GM23338 (cell line): ENCODE measurements around the gene ATAD1. TPM values are rescaled to one million over a fixed set of nuclear protein-coding genes. Genes with fewer than 3 reads are reported as not detected.
A peak's percentile ranks its signal among the peaks of the same experiment; 100 is the strongest.

Experiments
- ATAC-seq: fragments of 200-7000 bp; cut with Tn5 transposase; 3 replicates; pipeline ENCODE4 v1.9.1; 2020
- DNase-seq: peaks from one replicate; pipeline ENCODE4 v3.0.0-alpha.2; 2015; ENCODE audit warnings: low spot score
- H2AFZ ChIP-seq: fragments of 200-600 bp; sonication (generic); 2 replicates; pipeline ENCODE4 v1.8.0; 2016; ENCODE audit warnings: antibody characterized with exemption, mild to moderate bottlenecking, moderate library complexity
- H3F3A ChIP-seq: fragments of 200-600 bp; sonication (generic); replicated peaks from 2 replicates; pipeline ENCODE4 v1.8.0; 2017; ENCODE audit warnings: antibody characterized with exemption, mixed run types, low read depth
- H3K27ac ChIP-seq: fragments of 200-600 bp; sonication (generic); 2 replicates; pipeline ENCODE4 v1.6.1; 2016; ENCODE audit warnings: low read depth
- H3K27me3 ChIP-seq: fragments of 200-600 bp; sonication (generic); 2 replicates; pipeline ENCODE4 v1.8.0; 2016; ENCODE audit warnings: mild to moderate bottlenecking, mixed run types, moderate library complexity; ENCODE audit not compliant: insufficient read depth
- H3K36me3 ChIP-seq: fragments of 200-600 bp; sonication (generic); 2 replicates; pipeline ENCODE4 v1.8.0; 2016; ENCODE audit warnings: mild to moderate bottlenecking; ENCODE audit not compliant: insufficient read depth
- H3K4me1 ChIP-seq: fragments of 200-600 bp; sonication (generic); 2 replicates; pipeline ENCODE4 v1.8.0; 2016; ENCODE audit warnings: mild to moderate bottlenecking, moderate library complexity; ENCODE audit not compliant: insufficient read depth
- H3K4me2 ChIP-seq: fragments of 200-600 bp; sonication (generic); 2 replicates; pipeline ENCODE4 v1.7.1; 2017; ENCODE audit warnings: mixed run types
- H3K4me3 ChIP-seq: fragments of 200-600 bp; sonication (generic); 2 replicates; pipeline ENCODE4 v1.6.1; 2016; ENCODE audit warnings: mixed run types
- H3K79me2 ChIP-seq: fragments of 200-600 bp; sonication (generic); replicated peaks from 2 replicates; pipeline ENCODE4 v1.8.0; 2017; ENCODE audit warnings: mild to moderate bottlenecking; ENCODE audit not compliant: insufficient read depth
- H3K9me2 ChIP-seq: fragments of 200-600 bp; sonication (generic); 2 replicates; pipeline ENCODE4 v1.8.0; 2017; ENCODE audit not compliant: insufficient read depth
- H4K20me1 ChIP-seq: fragments of 200-600 bp; sonication (generic); replicated peaks from 2 replicates; pipeline ENCODE4 v1.8.0; 2017; ENCODE audit warnings: mild to moderate bottlenecking; ENCODE audit not compliant: insufficient read depth
- H3K27ac Mint-ChIP-seq: 2 replicates; pipeline ENCODE4 v1.8.0; 2020; ENCODE audit warnings: inconsistent platforms, mild to moderate bottlenecking, moderate library complexity, mixed read lengths
- H3K27me3 Mint-ChIP-seq: 3 replicates; pipeline ENCODE4 v1.8.0; 2022; ENCODE audit warnings: low read depth, mild to moderate bottlenecking, moderate library complexity, mixed read lengths, inconsistent platforms; ENCODE audit not compliant: insufficient read depth, poor library complexity
- H3K36me3 Mint-ChIP-seq: 3 replicates; pipeline ENCODE4 v1.8.0; 2021; ENCODE audit warnings: low read depth, mild to moderate bottlenecking, inconsistent platforms, moderate library complexity, mixed read lengths
- H3K4me1 Mint-ChIP-seq: 3 replicates; pipeline ENCODE4 v1.8.0; 2020; ENCODE audit warnings: mild to moderate bottlenecking, inconsistent platforms, mixed read lengths
- H3K4me3 Mint-ChIP-seq: 3 replicates; pipeline ENCODE4 v1.8.0; 2021; ENCODE audit warnings: moderate library complexity, mild to moderate bottlenecking, inconsistent platforms, mixed read lengths
- H3K9me3 Mint-ChIP-seq: 3 replicates; pipeline ENCODE4 v1.8.0; 2020; ENCODE audit warnings: moderate library complexity, mild to moderate bottlenecking, inconsistent platforms, mixed read lengths
- CREB1 ChIP-seq: fragments of 250-450 bp; sonication (Bioruptor Pico); IDR thresholded peaks from 2 replicates; pipeline ENCODE4 v1.5.0; 2020; ENCODE audit warnings: low read depth, mild to moderate bottlenecking, moderate library complexity
- EZH2 ChIP-seq: fragments of 200-600 bp; sonication (generic); IDR thresholded peaks from one replicate; pipeline ENCODE4 v1.8.0; 2017; ENCODE audit warnings: antibody characterized with exemption, mild to moderate bottlenecking, low read depth; ENCODE audit not compliant: unreplicated experiment
- EZH2phosphoT487 ChIP-seq: fragments of 200-600 bp; sonication (generic); IDR thresholded peaks from one replicate; pipeline ENCODE4 v1.8.1; 2018; ENCODE audit warnings: antibody characterized with exemption; ENCODE audit not compliant: unreplicated experiment
- JUNB ChIP-seq: IDR thresholded peaks from one replicate; pipeline ENCODE4 v1.6.1; 2016; ENCODE audit warnings: antibody characterized with exemption; ENCODE audit not compliant: unreplicated experiment
- NANOG ChIP-seq: IDR thresholded peaks from 2 replicates; pipeline ENCODE4 v1.6.1; 2016; ENCODE audit warnings: antibody characterized with exemption, borderline replicate concordance
- POLR2AphosphoS5 ChIP-seq: IDR thresholded peaks from 2 replicates; pipeline ENCODE4 v1.6.1; 2016; ENCODE audit warnings: antibody characterized with exemption, low read depth
- STAT1 ChIP-seq: IDR thresholded peaks from one replicate; pipeline ENCODE4 v1.6.1; 2016; ENCODE audit warnings: antibody characterized with exemption; ENCODE audit not compliant: unreplicated experiment
- ZNF114 ChIP-seq: fragments of 250-450 bp; sonication (Bioruptor Pico); IDR thresholded peaks from 2 replicates; pipeline ENCODE4 v1.5.0; 2020; ENCODE audit warnings: mild to moderate bottlenecking, moderate library complexity
- ZNF331 ChIP-seq: fragments of 250-450 bp; sonication (Bioruptor Pico); IDR thresholded peaks from 2 replicates; pipeline ENCODE4 v1.5.0; 2020; ENCODE audit warnings: low read depth, mild to moderate bottlenecking, moderate library complexity
- polyA plus RNA-seq: library from polyadenylated mRNA; unstranded; fragments of >200 nt; fragmentation: Nextera tagmentation; extraction: Ambion mirVana; gene quantifications from 2 replicates; pipeline ENCODE4 v1.2.1, GENCODE V29; 2016
- total RNA-seq: library from RNA; depleted of rRNA; stranded (reverse); fragments of >200 nt; shearing (Covaris generic); gene quantifications from 2 replicates; pipeline ENCODE4 v1.2.3, GENCODE V29; 2014
- TF ChIP-seq, protein P1 (sequence below): IDR thresholded peaks from 2 replicates; pipeline ENCODE4 v1.6.1; 2016; ENCODE audit warnings: antibody characterized with exemption
- TF ChIP-seq, protein P2 (sequence below): IDR thresholded peaks from one replicate; pipeline ENCODE4 v1.6.1; 2018; ENCODE audit warnings: antibody characterized with exemption; ENCODE audit not compliant: unreplicated experiment
- TF ChIP-seq, protein P3 (sequence below), 2 experiments: fragments of 200-600 bp in 1 of 2; sonication (generic) in 1 of 2; conservative IDR thresholded peaks; 2 replicates each; pipeline versions ENCODE4 v1.5.1 to v1.6.1; 2016 to 2017; ENCODE audit warnings: antibody characterized with exemption in 2 of 2, low read depth in 2 of 2, mild to moderate bottlenecking in 2 of 2, moderate library complexity in 1 of 2
- TF ChIP-seq, protein P4 (sequence below): fragments of 250-450 bp; sonication (Bioruptor Pico); IDR thresholded peaks from 2 replicates; pipeline ENCODE4 v1.5.0; 2020; ENCODE audit warnings: mild to moderate bottlenecking, moderate library complexity

The ATAD1 gene
- total and polyA plus RNA-seq, 2 experiments from 2014 or later, result 30.3 to 49.6 TPM

DNA sequence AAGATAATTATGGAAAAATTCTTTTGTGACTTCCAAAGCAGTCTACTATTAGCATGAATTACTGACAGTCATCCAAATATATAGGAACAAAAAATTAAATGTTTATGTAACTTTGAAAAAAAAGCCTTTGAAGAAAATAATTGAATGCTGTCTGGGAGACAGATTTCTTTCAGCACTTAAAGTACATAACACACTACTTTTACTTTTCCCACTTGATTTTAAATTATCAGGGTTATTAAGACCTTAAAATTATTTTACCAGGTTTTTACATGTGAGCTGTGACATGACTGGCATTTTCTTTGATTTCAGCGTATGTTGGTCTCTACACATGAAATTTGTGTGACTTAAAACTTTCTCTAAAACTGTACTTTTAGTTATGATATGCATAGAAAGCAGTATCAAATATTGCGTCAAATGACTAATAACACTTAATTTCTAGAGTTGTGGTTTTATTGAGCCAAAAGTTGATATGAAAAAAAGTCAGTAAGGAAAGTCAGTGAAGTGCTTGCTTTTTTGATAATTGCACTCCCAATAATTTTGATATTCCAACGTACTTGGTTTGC, 48.5 kb upstream of the ATAD1 start:
- H3K9me2 ChIP-seq, result no peaks in the 10 kb centered on the region
- H3K4me3 Mint-ChIP-seq, result peak overlapping the region; percentile 95
- peaks cover 10% of the 10 kb centered on the region for H3K27me3 Mint-ChIP-seq
- H3K27ac Mint-ChIP-seq, result no peak overlapping the region
- H3K36me3 Mint-ChIP-seq, result peaks cover 16% of the 10 kb centered on the region; the same call in 2 of the 3 replicates
- no peaks in the 10 kb centered on the region for H3K36me3 ChIP-seq
- H3K4me1 ChIP-seq, result peaks cover 23% of the 10 kb centered on the region; the same call in 1 of the 2 replicates
- TF ChIP-seq EZH2phosphoT487, result no peak
- TF ChIP-seq, protein P1, sequence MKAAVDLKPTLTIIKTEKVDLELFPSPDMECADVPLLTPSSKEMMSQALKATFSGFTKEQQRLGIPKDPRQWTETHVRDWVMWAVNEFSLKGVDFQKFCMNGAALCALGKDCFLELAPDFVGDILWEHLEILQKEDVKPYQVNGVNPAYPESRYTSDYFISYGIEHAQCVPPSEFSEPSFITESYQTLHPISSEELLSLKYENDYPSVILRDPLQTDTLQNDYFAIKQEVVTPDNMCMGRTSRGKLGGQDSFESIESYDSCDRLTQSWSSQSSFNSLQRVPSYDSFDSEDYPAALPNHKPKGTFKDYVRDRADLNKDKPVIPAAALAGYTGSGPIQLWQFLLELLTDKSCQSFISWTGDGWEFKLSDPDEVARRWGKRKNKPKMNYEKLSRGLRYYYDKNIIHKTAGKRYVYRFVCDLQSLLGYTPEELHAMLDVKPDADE, result no peak
- no peak for TF ChIP-seq JUNB
- TF ChIP-seq POLR2AphosphoS5, result no peak
- TF ChIP-seq, protein P2, sequence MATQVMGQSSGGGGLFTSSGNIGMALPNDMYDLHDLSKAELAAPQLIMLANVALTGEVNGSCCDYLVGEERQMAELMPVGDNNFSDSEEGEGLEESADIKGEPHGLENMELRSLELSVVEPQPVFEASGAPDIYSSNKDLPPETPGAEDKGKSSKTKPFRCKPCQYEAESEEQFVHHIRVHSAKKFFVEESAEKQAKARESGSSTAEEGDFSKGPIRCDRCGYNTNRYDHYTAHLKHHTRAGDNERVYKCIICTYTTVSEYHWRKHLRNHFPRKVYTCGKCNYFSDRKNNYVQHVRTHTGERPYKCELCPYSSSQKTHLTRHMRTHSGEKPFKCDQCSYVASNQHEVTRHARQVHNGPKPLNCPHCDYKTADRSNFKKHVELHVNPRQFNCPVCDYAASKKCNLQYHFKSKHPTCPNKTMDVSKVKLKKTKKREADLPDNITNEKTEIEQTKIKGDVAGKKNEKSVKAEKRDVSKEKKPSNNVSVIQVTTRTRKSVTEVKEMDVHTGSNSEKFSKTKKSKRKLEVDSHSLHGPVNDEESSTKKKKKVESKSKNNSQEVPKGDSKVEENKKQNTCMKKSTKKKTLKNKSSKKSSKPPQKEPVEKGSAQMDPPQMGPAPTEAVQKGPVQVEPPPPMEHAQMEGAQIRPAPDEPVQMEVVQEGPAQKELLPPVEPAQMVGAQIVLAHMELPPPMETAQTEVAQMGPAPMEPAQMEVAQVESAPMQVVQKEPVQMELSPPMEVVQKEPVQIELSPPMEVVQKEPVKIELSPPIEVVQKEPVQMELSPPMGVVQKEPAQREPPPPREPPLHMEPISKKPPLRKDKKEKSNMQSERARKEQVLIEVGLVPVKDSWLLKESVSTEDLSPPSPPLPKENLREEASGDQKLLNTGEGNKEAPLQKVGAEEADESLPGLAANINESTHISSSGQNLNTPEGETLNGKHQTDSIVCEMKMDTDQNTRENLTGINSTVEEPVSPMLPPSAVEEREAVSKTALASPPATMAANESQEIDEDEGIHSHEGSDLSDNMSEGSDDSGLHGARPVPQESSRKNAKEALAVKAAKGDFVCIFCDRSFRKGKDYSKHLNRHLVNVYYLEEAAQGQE, result no peak
- no peak for TF ChIP-seq CREB1 (CRISPR knock-in tag)
- TF ChIP-seq EZH2, result no peak
- TF ChIP-seq STAT1, result no peak
- TF ChIP-seq ZNF114, result no peak
- TF ChIP-seq, protein P3, sequence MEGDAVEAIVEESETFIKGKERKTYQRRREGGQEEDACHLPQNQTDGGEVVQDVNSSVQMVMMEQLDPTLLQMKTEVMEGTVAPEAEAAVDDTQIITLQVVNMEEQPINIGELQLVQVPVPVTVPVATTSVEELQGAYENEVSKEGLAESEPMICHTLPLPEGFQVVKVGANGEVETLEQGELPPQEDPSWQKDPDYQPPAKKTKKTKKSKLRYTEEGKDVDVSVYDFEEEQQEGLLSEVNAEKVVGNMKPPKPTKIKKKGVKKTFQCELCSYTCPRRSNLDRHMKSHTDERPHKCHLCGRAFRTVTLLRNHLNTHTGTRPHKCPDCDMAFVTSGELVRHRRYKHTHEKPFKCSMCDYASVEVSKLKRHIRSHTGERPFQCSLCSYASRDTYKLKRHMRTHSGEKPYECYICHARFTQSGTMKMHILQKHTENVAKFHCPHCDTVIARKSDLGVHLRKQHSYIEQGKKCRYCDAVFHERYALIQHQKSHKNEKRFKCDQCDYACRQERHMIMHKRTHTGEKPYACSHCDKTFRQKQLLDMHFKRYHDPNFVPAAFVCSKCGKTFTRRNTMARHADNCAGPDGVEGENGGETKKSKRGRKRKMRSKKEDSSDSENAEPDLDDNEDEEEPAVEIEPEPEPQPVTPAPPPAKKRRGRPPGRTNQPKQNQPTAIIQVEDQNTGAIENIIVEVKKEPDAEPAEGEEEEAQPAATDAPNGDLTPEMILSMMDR (conservative IDR thresholded peaks at IDR 0.05; ENCODE audit: low read depth in 2 of 2), result no peak
- TF ChIP-seq, protein P4, sequence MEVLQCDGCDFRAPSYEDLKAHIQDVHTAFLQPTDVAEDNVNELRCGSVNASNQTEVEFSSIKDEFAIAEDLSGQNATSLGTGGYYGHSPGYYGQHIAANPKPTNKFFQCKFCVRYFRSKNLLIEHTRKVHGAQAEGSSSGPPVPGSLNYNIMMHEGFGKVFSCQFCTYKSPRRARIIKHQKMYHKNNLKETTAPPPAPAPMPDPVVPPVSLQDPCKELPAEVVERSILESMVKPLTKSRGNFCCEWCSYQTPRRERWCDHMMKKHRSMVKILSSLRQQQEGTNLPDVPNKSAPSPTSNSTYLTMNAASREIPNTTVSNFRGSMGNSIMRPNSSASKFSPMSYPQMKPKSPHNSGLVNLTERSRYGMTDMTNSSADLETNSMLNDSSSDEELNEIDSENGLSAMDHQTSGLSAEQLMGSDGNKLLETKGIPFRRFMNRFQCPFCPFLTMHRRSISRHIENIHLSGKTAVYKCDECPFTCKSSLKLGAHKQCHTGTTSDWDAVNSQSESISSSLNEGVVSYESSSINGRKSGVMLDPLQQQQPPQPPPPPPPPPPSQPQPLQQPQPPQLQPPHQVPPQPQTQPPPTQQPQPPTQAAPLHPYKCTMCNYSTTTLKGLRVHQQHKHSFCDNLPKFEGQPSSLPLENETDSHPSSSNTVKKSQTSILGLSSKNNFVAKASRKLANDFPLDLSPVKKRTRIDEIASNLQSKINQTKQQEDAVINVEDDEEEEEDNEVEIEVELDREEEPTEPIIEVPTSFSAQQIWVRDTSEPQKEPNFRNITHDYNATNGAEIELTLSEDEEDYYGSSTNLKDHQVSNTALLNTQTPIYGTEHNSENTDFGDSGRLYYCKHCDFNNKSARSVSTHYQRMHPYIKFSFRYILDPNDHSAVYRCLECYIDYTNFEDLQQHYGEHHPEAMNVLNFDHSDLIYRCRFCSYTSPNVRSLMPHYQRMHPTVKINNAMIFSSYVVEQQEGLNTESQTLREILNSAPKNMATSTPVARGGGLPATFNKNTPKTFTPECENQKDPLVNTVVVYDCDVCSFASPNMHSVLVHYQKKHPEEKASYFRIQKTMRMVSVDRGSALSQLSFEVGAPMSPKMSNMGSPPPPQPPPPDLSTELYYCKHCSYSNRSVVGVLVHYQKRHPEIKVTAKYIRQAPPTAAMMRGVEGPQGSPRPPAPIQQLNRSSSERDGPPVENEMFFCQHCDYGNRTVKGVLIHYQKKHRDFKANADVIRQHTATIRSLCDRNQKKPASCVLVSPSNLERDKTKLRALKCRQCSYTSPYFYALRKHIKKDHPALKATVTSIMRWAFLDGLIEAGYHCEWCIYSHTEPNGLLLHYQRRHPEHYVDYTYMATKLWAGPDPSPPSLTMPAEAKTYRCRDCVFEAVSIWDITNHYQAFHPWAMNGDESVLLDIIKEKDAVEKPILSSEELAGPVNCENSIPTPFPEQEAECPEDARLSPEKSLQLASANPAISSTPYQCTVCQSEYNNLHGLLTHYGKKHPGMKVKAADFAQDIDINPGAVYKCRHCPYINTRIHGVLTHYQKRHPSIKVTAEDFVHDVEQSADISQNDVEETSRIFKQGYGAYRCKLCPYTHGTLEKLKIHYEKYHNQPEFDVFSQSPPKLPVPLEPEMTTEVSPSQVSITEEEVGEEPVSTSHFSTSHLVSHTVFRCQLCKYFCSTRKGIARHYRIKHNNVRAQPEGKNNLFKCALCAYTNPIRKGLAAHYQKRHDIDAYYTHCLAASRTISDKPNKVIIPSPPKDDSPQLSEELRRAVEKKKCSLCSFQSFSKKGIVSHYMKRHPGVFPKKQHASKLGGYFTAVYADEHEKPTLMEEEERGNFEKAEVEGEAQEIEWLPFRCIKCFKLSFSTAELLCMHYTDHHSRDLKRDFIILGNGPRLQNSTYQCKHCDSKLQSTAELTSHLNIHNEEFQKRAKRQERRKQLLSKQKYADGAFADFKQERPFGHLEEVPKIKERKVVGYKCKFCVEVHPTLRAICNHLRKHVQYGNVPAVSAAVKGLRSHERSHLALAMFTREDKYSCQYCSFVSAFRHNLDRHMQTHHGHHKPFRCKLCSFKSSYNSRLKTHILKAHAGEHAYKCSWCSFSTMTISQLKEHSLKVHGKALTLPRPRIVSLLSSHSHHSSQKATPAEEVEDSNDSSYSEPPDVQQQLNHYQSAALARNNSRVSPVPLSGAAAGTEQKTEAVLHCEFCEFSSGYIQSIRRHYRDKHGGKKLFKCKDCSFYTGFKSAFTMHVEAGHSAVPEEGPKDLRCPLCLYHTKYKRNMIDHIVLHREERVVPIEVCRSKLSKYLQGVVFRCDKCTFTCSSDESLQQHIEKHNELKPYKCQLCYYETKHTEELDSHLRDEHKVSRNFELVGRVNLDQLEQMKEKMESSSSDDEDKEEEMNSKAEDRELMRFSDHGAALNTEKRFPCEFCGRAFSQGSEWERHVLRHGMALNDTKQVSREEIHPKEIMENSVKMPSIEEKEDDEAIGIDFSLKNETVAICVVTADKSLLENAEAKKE (CRISPR knock-in tag), result no peak
- TF ChIP-seq ZNF331 (CRISPR knock-in tag), result no peak
- TF ChIP-seq NANOG, result no peak
- peaks cover 7% of the 10 kb centered on the region; the same call in 1 of the 2 replicates for H3F3A ChIP-seq
- peaks cover 30% of the 10 kb centered on the region for H4K20me1 ChIP-seq
- H3K4me2 ChIP-seq, result peak overlapping the region; percentile 84
- no peak overlapping the region for H2AFZ ChIP-seq
- H3K4me1 Mint-ChIP-seq, result peaks cover 23% of the 10 kb centered on the region
- no peak overlapping the region for H3K27ac ChIP-seq
- DNase-seq (no peak), ATAC-seq (no peak)
- peaks cover 74% of the 10 kb centered on the region for H3K79me2 ChIP-seq
- H3K9me3 Mint-ChIP-seq, result peaks cover 5% of the 10 kb centered on the region
- H3K4me3 ChIP-seq, result peak overlapping the region; percentile 87
- no peaks in the 10 kb centered on the region for H3K27me3 ChIP-seq
